ENCODE measurements around the gene HSD17B8.

GRCh38 chr6:33195304-33196165 is 8.9 kb upstream of the HSD17B8 start:
- TF ChIP-seq CTCF (IDR thresholded peaks at IDR 0.05; ENCODE audit: low read length) (no peak), EZH2 (IDR thresholded peaks at IDR 0.05; ENCODE audit: borderline replicate concordance, low read length) (no peak)

All from OCI-LY1 (cell line).